ENCODE results near the gene BEND5.

Gene BEND5

DNA sequence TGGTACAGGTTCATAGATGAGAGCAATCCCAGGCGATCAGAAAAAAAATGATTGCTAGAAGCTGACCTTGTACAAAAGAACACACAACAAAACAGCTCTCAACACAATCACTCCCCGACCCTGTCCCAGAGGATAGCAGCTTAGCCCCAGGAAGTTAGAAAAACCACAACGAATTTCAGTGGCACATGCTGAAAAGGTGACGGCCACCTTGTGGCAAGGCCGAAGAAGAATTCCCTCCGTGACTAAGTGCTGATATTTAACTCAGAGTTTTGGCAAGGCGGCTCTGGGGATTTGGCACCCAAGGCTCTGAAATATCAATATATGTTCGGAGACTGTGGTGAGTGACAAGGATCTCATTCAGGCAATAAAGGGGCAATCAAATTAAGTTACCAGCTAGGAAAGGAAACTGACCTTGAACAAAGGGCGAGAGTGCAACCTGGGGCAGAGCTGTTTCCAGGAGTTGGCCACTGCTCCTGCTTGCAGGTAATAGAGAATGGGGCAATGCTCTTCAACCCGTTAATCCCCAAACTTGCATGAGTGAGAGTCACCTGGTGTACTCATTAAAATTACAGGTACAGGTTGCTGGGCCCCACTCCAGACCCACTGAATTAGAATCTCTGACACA is 96.2 kb downstream of the BEND5 start:
- DNase-seq (ENCODE audit: low spot score) = no peak

DNA sequence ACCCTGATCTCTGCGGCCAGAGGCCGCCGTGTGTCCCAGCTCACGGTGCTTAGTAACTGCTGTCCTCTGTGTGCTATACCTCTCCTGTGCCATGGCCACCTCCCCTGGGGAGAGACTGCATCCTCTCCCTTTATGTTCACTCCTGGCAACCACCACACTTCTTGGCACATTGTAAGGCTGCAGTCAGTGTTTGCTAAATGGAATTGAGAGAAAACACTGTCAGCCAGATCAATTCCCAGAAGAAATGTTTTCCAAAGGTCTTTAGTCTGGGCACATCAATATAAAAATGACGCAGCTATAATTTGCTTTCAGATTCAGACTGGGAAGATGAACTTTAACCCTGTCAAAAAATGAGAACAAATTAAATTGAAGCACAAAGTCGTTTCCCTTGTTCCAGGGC is 96.8 kb downstream of the BEND5 start:
- DNase-seq (ENCODE audit: low spot score) = no peak

DNA sequence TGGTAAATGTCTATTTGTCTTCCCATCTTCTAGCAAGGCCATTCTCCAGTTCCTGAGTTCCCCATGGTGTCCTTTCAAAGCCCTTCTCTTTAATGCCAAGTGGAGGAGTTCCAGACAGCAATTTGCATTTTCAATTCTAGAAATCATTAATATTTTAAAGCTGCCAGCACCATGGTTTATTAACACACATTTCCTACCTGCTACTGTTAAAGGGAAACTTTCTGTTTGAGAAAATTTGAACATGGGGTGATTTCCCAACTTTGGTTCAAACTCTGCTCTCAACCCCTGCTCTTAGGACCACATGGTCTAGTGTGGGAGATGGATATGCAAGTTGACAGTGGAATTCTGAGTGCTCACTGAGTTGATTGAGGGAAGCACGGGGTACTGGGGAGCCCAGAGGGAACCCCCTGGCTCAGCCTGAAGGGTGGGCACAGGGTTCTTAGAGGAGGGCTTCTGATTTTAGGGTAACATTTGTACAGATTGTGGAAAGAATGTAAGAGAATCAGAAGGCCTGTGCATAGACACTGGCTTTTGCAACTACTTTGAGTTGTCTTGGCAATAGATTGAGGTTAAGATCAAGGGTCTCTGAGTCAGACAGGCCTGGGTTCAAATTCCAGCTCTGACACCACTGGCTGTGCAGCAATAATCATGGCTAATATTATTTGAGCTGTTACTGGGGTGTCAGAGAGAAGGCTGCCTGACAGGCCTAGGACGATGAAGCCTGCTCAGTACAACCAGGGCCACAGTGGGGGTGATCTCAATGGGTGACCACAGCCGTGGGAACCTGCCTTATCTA is 97.8 kb downstream of the BEND5 start:
- no peak for DNase-seq (ENCODE audit: low spot score)
